ENCODE results near the gene RBM15B.
A peak's percentile ranks its signal among the peaks of the same experiment; 100 is the strongest.

The RBM15B gene

DNA sequence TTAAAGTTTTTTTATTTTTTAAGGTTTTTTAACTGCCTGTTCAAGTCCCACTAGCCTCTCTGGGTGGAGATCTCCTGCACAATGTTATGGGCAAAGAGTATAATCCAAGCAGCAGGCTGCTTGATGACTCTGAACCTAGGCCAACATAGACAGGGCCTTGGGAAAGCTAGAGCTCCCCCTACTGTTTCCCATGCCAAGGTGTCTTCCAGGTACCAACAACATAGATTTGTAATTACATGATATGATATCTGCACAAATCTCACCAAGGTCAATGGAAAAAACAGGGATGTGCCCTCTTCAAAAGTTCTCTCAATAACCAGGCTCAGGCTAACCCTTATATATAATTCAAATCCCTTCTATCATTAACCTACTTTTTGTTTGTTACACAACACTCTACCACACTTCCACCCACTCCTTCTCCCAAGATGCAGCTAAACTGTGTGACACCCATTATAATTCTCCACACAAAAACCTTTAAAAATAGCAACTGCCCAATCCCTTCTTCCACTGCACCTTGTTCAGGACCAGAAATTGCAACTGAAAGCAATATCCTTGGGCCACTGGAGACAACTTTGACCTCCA, 43.8 kb downstream of the RBM15B start:
- no peak overlapping the region for H3K27ac ChIP-seq
- DNase-seq (ENCODE audit: low read depth, low spot score), result peak; percentile 8

DNA sequence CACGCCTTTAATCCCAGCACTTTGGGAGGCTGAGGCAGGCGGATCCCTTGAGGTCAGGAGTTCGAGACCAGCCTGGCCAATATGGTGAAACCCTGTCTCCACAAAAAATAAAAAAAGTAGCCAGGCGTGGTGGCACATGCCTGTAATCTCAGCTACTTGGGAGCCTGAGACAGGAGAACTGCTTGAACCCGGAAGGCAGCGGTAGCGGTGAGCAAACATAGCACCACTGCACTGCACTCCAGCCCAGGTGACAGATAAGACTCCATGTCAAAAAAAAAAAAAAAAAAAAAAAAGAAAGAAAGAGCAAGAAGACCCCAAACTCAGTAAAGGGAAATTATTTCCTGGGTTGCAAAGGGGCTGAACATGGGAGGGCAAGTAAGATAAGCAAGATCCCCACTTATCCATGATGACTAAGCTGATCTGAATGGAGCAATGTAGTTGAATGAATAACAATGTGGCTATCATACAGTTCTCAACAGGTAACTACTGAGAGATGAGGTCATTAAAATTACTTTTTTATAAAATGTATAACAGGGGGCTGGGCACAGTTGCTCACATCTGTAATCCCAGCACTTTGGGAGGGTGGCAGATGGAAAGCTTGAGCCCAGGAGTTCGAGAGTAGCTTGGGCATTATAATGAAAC, 46.0 kb downstream of the RBM15B start:
- H3K27ac ChIP-seq, result no peak overlapping the region
- no peak for DNase-seq (ENCODE audit: low read depth, low spot score)

DNA sequence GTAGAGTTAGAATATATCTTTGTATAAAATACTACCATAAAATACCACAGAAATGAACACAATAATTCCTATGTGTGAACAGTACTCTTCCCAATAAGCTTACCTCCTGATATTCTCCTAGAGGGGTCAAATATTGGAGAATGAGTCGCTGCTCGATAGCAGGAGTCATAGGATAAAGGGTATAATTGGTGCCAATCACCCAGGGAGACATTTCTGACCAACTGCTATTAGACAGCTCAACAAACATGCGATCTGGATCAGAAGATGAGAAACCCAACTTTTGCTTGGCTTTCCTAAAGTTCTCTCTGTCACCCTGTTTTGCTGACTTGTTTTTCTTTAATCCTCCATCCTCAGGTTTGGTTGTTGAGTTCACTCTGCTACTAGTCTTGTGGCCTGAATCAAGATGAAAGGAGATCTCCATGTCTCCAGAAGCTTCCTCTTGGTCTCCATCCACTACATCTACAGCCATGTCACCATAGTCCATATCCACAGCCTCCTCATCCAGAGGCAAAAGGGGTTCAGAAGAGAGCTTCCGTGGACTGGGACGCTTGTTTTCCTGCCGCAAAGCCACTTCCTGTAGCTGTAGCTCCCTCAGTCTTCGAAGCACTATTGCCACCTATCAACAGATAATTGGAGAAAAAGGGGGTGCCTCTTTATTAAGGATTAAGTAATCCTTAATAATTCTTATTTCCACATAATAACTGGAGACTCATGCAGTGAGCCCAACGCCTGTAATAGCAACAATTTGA, 50.4 kb downstream of the RBM15B start:
- no peak for DNase-seq (ENCODE audit: low read depth, low spot score)
- H3K27ac ChIP-seq, result no peak overlapping the region

DNA sequence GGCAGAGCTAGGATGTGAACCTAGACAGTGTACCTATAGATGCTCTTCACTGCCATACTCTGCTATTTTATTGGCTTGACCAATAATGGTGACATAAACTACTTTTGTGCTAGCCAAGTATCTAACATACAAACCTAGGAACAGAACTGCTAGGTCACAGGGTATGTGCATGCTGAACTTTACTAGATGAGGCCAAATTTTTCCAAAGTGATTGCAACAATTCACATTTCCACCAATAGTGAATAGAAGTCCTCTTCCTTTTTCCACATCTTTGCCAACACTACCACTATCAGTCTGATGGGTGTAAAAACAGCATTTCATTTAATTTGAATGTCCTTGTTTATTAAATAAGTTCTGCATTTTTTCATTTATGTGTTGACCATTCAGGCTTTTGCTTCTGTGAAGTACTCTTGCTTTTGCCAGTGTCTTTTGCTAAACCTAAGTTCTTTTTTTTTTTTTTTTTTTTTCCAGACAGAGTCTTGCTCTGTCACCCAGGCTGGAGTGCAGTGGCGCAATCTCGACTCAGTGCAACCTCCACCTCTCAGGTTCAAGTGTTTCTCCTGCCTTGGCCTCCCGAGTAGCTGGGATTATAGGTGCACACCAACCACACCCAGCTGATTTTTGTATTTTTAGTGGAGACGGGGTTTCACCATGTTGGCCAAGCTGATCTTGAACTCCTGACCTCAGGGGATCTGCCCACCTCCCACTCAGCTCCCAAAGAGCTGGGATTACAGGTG, 54.6 kb downstream of the RBM15B start:
- no peak for DNase-seq (ENCODE audit: low read depth, low spot score)
- no peak overlapping the region for H3K27ac ChIP-seq

All from epithelial cell of prostate (primary cell).